HFFc6 (cell line): ENCODE measurements around the gene ZNF649. TPM values are rescaled to one million over a fixed set of nuclear protein-coding genes. Genes with fewer than 3 reads are reported as not detected.

Experiments used
- DNase-seq: peaks from one replicate; pipeline ENCODE4 v3.0.0-alpha.2; 2018
- H3K27ac Mint-ChIP-seq: 2 replicates; pipeline ENCODE4 v1.8.0; 2020; ENCODE audit warnings: mild to moderate bottlenecking, mixed read lengths
- H3K27me3 Mint-ChIP-seq: 2 replicates; pipeline ENCODE4 v1.8.0; 2021; ENCODE audit warnings: mild to moderate bottlenecking, moderate library complexity, mixed read lengths; ENCODE audit not compliant: insufficient read depth
- H3K36me3 Mint-ChIP-seq: 2 replicates; pipeline ENCODE4 v1.8.0; 2021; ENCODE audit warnings: low read depth, mixed read lengths
- H3K4me1 Mint-ChIP-seq: 2 replicates; pipeline ENCODE4 v1.8.0; 2020; ENCODE audit warnings: low read depth, mixed read lengths
- H3K4me3 Mint-ChIP-seq: 2 replicates; pipeline ENCODE4 v1.8.0; 2020; ENCODE audit warnings: mild to moderate bottlenecking, moderate library complexity, mixed read lengths
- H3K9me3 Mint-ChIP-seq: 2 replicates; pipeline ENCODE4 v1.8.0; 2020; ENCODE audit warnings: mild to moderate bottlenecking, mixed read lengths
- CTCF ChIP-seq: fragments of 200-600 bp; sonication (generic); IDR thresholded peaks from 2 replicates; pipeline ENCODE4 v1.5.0; 2021; ENCODE audit warnings: antibody characterized with exemption, mild to moderate bottlenecking
- total RNA-seq, 6 experiments: library from RNA; stranded (reverse); fragmentation: NEBNext Ultra II Directional; extraction: Animal tissue kit (Norgen Biotek cat#: 25700); gene quantifications; 2 replicates in 1 of 6; 3 replicates in 5 of 6; pipeline ENCODE4 v1.2.3, GENCODE V29; 2021

The ZNF649 gene
- total RNA-seq, 6 experiments from 2014 or later: 2.9 to 4.4 (median 4.1) TPM

GRCh38 chr19:51931921-51932320 is 27.1 kb upstream of the ZNF649 start:
- DNase-seq: no peak
- TF ChIP-seq CTCF: no peak
- peaks cover 28% of the 10 kb centered on the region for H3K9me3 Mint-ChIP-seq
- no peak overlapping the region for H3K4me3 Mint-ChIP-seq
- peaks cover 10% of the 10 kb centered on the region for H3K4me1 Mint-ChIP-seq
- H3K27ac Mint-ChIP-seq: no peak overlapping the region
- H3K36me3 Mint-ChIP-seq: peaks cover 86% of the 10 kb centered on the region
- H3K27me3 Mint-ChIP-seq: no peaks in the 10 kb centered on the region

- Mint-ChIP-seq H3K36me3 (peaks cover 52% of the 10 kb centered on the region), H3K4me3 (peak overlapping the region; percentile 97), H3K9me3 (peaks cover 47% of the 10 kb centered on the region), H3K4me1 (peaks cover 17% of the 10 kb centered on the region), H3K27ac (peak overlapping the region; percentile 79), H3K27me3 (peaks cover 3% of the 10 kb centered on the region)
- DNase-seq: no peak
- no peak for TF ChIP-seq CTCF
These were observed 23.0 kb upstream of the ZNF649 start for GRCh38 chr19:51927859-51928258.

GRCh38 chr19:51926784-51927741 is 22.2 kb upstream of the ZNF649 start, which contains the start of gene ZNF613:
Gene ZNF613 (plus strand): TSS chr19:51927472. CDS start chr19:51936221, 8,749 bp downstream.
- Mint-ChIP-seq H3K4me3 (peak within 1 kb of the TSS; percentile 97), H3K27ac (peak within 1 kb of the TSS; percentile 79), H3K36me3 (peaks cover 54% of the 10 kb centered on the region), H3K4me1 (peaks cover 17% of the 10 kb centered on the region), H3K27me3 (peaks cover 3% of the 10 kb centered on the region), H3K9me3 (peaks cover 55% of the 10 kb centered on the region)
- peak; percentile 86 for DNase-seq
- peak; percentile 63 for TF ChIP-seq CTCF

GRCh38 chr19:51926426-51926783 is 21.6 kb upstream of the ZNF649 start:
- H3K27me3 Mint-ChIP-seq: peaks cover 3% of the 10 kb centered on the region
- no peak for TF ChIP-seq CTCF
- H3K27ac Mint-ChIP-seq: peak overlapping the region; percentile 79
- peaks cover 17% of the 10 kb centered on the region for H3K4me1 Mint-ChIP-seq
- peak overlapping the region; percentile 97 for H3K4me3 Mint-ChIP-seq
- peaks cover 56% of the 10 kb centered on the region for H3K9me3 Mint-ChIP-seq
- H3K36me3 Mint-ChIP-seq: peaks cover 55% of the 10 kb centered on the region
- DNase-seq: no peak

GRCh38 chr19:51921949-51922348 is 17.1 kb upstream of the ZNF649 start:
- Mint-ChIP-seq H3K27me3 (peaks cover 3% of the 10 kb centered on the region), H3K9me3 (peaks cover 93% of the 10 kb centered on the region), H3K4me1 (peaks cover 8% of the 10 kb centered on the region), H3K4me3 (no peak overlapping the region), H3K27ac (no peak overlapping the region), H3K36me3 (peaks cover 26% of the 10 kb centered on the region)
- TF ChIP-seq CTCF: no peak
- no peak for DNase-seq
